HG03558 (cell line): ENCODE measurements around the gene CDH13.
"Not testable (repeated sequence)": the region's sequence is repeated elsewhere in the genome, so short reads cannot be mapped to it uniquely, and the experiment has no call there.

Experiments used
- ATAC-seq: cut with Tn5 transposase; IDR thresholded peaks from one replicate; pipeline ENCODE4 v1.9.1; 2021; ENCODE audit warnings: moderate number of reproducible peaks; ENCODE audit not compliant: unreplicated experiment; ENCODE audit errors: extremely low read depth

CDH13 gene

DNA sequence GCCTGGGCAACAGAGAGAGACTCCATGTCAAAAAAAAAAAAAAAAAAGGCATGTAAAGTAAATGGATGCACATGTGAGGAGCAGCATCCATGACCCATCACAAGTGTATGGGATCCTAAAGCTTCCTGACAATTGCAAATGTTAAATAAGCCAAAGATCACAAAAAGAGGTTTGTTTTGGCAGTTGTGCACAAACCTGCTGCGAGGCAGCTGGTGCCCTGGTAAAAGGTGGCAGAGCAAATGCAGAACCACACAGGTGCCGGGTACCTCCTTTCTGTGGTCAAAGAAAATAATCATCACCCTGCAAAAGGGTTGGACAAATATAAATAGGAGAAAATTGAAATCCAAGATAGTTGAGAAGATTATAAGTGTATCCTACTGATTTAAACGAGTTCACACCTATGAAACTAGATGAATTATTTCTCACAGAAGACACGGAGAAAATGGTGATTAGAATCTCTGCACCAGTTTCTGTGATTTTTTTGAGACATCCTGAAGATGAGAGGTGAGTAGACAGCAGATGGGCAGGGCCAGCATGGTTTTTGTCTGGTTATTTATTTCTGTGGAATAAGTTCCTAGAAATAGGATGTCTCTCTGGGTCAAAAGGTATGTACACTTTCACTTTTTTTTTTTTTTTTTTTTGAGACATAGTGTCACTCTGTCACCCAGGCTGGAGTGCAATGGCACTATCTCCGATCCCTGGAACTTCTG lies 291.3 kb downstream of the CDH13 start:
- ATAC-seq, result no peak

DNA sequence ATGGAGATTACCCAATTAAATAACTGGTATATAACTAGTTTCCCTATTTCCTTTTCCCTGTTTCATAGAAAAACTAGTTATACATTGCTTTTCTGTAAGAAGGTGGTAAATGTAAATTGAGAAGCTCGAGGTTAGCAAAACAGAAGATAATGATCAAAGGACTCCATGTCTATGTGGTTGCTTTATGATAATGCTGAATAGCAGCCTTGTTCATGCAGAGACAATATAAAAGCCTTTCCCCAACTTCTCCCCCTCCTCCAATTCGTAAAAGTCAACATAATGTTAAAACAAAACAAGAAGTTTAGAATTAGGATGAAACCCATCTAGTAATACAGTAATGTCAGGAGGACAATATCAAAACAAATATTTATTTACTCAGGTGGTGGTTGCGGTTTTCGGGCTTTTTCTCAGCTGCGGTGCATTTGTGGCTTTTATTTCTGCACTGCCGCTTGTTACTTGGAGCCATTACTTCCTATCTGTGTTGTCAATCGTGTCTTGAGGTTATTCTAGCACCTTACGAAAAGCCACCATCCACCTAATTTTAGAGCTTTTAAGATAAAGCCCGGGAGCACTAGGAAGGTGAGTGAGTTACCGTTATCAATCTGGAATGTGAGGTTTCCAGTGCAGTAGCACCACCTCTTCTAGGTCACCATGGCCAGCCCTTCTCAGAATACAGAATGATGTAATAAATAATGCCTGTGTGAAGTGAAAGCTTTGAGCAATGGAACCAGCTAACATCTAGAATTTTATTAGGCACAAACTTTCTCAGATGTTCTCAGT lies 297.5 kb downstream of the CDH13 start:
- no peak for ATAC-seq

DNA sequence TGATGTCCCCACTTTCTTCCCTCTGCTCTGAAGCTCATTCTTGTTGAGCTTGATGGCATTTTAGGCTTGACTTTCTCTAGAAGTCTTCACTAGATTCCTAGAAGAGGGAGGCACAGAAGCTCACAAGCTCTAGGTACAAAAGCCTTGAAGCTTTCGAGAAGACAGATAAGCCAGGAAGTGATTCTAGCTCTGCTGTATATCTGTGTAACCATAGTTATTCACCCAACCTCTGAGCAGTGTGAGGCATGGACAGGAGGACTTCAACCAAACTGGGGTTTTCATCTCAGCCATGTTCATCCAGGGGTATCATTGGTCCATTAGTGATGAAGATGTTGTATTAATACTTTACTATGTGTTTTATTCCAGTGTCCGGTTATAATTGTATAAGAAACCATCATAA lies 299.7 kb downstream of the CDH13 start:
- no peak for ATAC-seq

DNA sequence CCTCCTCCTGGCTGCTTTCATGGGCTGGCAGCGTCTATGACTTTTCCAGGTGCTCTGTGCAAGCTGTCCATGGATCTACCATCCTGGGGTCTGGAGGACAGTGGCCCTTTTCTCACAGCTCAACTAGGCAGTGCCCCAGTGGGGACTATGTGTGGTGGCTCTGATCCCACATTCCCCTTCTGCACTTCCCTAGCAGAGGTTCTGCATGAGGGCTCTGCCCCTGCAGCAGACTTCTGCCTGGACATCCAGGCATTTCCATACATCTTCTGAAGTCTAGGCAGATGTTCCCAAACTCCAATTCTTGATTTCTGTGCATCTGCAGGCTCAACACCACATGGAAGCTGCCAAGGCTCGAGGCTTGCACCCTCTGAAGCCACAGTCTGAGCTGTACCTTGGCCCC lies 307.2 kb downstream of the CDH13 start:
- not testable (repeated sequence) for ATAC-seq

DNA sequence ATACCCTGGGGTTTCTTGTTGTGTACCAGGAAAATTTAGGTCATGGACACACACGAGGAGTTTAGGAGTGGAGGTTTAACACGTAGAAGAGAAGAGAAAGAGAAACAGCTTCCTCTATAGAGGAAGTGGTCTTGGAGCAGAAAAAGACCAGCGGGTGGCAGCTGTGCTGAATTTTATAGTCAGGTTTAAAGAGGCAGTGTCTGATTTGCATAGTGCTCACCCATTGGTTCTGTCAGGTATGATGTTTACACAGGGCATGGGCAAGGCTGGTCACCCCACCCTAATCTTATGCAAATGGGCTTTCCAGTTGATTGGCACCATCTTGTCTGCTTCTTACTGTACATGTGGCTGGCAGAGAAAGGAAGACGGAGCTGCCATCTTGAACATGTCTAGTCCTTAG lies 309.0 kb downstream of the CDH13 start:
- no peak for ATAC-seq

DNA sequence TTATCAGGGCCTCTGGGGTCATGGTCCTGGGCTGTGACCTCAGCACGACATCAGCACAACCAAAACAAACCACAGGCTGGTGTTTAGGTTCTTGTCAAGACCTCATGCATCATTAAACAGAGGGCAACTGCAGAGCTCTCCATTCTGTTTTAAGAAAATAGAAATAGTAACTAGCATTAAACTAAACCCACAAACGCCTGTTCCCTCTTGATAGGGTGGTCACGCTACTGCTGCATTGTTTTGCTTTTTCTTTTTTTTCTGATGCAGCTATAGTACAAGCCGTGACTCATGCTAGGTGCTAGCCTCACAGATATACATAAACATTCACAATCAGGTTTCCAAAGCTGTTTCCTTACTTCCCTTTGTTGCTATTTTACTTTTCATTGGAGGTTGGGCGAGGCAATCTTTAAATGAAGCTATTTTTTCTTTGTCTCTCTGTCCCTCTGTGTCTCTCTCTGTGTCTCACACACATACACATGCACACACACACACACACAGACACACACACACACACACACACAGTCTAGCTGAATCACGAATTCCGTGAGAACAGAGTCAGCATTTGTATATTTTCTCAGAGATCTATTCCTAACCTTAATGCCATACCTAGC lies 310.3 kb downstream of the CDH13 start:
- ATAC-seq, result no peak

DNA sequence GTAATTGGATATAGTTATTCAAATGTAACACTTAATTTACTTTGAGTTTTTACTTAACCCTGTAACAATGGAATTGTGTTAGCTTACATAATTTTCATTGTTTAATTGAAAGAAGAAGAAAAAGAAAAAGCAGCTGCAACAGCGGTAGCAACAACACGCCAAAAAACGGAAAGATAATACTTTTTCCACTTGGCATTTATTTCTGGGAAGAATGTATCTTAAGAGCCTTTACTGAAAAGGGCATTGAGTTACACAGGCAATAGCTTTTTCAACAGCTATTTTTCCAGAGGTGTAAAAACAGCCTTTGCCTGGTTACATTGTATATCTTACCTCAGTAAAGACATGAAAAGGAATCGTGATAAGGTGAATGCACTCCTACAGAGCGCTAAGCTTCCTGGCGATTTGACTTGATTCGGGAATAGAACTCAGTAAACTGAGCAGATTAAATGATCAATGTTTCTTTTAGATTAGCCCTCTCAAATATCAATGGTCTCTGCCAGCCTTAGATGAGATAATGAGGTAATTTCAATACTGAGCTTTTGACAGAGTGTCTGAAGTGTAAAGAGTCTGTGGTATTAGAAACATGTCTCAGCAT lies 311.3 kb downstream of the CDH13 start:
- ATAC-seq, result no peak

DNA sequence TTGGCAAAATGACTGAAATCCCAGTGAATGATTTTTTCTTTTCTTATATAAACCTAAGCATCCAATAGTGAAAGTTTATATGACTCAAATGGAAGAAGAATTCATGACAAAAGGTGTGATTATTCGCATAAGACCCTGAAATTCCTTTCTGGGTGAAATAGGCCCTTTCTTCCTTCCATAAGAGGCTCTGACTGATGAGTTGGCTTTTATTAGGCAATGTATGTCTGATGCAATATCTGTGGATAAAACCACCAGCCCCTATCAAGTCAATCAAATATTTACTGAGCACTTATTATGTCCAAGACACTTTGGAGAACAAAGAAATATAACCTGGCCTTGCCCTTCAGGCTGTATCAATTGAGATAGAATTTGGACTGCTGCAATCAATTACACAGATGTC lies 316.6 kb downstream of the CDH13 start:
- no peak for ATAC-seq

DNA sequence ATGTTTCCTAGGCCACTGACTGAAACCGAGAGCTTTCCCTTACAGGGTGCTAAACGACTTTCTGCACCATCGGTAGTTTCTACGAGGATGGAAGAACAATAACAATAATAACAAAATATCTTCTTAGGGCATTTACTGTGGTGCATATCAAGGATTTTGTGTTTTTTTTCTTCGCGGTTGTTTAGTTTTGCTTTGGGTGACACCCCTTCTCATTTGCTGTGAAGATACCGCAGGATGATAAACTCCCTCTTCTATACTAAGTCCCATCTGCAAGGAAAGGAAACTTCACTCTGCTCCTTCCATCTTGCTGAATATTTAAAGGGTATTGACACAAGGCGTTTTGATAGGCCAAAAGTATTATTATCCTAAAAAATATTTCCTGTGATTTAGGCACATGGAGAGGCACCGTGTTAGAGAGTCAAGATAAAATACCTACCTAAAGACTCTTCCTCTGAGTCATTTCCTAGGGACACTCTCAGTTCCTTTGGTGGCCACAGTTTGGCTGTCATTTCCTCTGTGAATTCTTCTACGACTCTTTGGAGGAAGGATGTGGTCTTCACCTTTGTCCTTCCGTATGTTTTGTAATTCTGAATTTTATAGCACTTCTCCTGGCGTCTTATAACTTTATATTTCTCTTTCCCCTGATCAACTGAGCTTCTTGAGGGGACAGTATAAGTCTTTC lies 318.8 kb downstream of the CDH13 start:
- ATAC-seq, result no peak

DNA sequence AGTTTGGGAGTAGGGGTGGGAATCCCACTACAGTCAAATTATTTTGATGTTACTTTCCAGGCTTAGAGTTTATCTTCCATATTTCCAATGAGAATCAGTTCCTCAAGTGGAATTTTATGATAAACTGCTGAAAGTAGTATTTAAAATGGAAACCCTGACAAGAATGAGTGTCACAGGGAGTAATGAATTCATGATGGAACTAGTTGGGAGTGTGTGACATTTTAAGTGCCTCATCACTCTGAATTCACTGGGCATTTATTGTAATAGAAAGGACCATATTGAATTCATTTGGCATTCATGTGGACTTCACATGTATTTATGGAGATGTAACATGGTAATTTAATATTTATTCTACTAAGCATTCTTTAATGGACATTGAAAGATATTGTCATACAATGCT lies 320.9 kb downstream of the CDH13 start:
- ATAC-seq, result no peak

DNA sequence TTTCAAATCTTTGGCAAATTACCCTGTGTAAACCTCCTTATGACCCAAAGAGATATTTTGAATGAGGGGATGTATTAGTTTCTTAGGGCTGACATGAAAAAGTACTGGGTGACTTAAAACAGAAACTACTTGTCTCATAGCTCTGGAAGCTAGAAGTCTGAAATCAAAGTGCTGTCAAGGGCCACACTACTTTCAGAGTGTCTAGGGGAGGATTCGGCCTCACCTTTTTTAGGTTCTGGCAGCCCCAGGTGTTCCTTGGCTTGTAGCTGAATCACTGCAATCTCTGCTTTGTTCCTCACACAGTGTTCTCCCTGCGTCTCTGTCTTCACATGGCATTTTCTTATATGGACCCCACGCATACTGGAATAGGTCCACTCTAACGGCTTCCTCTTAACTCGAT lies 322.2 kb downstream of the CDH13 start:
- ATAC-seq, result no peak

DNA sequence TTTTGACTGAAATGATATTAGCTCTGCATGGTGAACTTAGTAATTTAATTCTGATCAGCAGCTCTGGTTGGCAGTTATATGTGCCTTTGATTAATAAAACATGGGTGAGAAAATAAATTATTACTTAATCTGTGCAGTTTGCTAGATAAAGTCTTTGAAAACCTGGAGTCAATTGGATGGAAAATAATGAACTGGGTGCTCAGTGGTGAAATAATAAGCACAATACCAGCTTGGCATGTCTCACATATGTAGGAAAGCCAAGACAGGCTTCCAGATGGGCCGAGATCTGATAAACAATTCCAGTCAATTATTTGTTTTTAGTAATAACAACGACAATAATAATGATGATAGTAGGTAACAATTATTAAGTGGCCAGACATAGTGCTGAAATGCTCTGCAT lies 326.7 kb downstream of the CDH13 start:
- ATAC-seq, result no peak

DNA sequence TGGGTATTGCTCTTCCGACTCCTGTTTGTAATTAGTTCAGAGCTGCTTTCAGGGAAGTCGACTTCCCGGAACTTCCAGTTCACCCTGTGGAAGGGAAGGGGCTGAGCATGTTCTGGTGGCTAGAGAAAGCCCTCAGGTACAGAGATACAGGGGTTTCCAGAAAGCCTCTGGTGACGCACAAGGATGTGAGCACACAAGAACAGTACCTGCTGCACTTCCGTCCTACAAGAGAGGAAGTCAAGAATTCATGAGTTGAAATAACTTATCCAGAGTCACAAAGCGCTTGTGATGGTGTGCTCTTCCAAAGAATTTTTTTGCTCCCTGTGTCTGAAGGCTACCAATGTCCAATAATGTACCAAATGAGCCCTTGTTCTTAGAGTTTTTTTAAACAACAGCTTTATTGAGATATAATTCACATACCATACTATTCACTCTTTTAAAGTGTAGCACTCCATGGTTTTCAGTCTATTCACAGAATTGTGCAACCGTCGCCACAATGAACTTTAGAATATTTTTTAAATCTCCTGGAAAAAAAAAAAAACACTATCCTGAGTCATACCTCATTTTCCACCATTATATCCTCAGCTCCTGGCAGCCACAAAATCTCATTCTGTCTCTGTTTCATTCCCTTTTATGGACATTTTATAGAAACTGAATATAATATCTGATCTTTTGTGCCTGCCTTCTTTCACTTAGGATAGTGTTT lies 327.6 kb downstream of the CDH13 start:
- ATAC-seq, result no peak

DNA sequence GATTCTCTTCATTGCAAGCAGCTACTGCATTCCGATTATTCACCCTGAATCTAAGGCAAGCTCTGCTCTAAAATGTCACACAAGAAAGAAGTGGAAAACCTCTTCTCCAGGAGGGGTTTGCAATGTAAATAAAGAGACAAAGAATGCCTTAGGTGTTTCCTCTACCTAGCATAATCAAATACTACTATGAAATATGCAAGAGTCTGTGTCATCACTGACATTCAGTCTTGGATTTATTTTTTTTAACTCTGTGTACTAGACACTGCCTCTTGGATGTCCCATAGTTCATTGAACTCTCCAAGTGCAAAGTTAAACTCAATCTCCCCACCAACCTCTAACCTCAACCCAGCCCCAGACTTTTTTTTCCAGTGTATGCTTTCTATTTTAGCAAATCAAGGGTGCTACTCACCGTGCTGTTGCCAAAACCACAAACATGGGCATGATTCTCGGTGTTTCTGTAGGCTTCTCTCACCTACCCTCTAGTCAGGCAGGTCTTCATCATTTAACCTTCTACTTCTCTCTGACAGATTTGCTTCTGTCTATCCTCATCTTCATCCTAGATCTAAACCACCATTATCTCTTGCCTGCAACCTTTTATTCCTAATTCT lies 329.1 kb downstream of the CDH13 start:
- no peak for ATAC-seq

DNA sequence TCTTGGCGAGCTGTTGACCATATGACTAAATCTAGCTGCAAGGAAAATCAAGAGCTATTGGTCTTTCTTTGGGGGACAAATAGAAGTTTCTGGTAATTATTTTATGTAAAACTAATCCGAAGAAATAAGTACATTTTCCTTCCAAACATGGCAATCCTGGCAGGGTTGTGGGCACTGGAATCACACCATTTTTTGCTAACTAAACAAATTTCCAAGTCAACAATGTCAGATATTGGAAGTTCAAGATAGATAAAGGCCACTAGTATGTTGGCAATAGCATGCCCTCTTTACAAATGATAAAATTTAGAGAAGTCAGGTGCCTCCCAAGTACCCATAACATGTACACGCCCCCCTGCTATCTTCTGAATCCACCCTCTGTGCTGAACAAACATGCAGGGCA lies 330.4 kb downstream of the CDH13 start:
- ATAC-seq, result no peak

DNA sequence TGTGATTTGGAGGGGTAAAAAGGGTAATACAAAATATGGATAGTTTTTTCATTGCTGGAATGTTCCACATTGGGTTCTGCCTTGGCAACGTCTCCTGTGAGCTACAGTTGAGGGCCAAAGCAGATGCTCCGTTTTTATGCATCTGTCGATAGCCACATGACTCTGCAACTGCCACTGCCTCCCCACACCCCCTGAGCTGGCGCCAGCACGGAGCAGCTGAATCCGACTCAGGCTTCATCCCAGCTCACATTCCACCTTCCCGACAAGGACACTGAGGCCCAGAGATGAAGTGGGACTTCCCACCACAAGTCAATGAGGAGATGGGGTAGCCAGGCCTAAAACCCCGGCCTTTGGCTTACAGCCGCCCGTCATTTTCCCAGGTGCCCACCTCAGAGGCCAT lies 334.1 kb downstream of the CDH13 start:
- no peak for ATAC-seq

DNA sequence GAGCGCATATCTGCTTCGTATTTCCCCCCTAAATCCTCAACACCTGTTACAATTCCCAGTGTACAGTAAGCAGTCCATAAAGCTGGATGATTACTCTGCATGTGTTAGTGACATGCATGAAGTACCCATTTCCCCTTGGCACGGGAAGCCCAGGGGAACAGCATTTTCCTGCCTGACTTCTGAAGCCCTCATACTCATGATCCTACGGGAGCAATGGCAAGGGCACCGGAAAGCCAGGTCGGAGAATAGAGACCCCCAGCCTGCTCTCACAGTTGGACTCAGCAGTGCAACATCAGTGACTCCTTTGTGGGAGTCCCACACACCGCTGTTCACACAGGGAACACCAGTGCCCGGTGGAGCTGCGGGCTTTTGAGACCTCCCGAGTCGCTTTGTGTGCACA lies 336.9 kb downstream of the CDH13 start:
- ATAC-seq, result no peak

DNA sequence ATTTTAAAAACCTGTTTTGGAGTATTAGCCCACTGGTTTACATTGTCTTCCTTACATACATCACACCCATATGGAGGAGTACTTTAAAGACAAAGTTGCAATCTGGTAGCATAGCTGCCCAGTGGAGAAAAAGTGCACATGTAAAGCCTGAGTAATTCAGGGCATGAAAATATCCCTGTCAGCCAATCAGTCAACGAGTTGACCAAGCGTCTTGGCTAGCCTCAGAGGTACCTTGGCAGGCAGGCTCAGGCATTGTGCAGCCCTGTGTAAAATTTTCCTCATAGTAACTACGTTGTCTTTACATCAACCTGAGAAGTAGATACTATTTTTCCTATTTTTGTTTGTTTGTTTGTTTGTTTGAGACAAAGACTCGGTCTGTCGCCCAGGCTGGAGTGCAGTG lies 339.0 kb downstream of the CDH13 start:
- ATAC-seq, result no peak

DNA sequence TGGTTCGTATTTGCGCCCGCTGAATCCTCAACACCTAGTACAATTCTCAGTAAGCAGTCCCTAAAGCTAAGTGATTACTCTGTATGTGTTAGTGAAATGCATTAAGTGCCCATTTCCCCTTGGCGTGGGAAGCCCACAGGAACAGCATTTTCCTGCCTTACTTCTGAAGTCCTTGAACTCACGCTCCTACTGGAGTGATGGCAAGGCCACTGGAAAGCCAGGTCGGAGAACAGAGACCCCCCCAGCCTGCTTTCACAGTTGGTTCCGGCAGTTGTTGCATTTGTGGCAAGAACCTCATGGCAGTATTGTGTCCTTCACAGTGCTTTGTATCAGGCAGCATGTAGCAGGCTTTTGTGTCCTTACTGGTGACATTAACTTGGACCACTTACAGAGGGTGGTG lies 340.7 kb downstream of the CDH13 start:
- no peak for ATAC-seq

DNA sequence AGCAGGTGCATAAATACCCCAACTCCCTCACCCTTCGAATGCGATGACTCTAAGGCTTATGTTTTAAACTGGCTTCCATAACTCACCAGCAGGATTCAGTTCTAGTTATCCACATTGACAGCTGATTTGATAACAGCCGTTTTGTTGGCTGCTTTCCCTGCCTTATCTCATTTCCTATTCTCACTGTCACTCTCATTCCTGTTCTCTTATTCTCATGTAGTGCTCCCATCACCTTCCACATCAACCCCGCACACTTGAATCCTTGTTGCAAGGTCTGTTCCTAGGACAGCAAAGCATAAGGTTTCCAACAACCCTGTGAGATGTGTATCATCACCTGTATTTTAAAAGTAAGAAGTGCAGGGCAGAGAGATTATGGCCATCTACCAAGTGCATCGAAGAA lies 344.4 kb downstream of the CDH13 start:
- ATAC-seq, result no peak
